AG08396 (cell line): Measurements from ENCODE around the gene PCDH12.

Experiments used
- DNase-seq: peaks from one replicate; pipeline ENCODE4 v3.0.0; 2012; ENCODE audit warnings: low spot score, mixed read lengths

PCDH12 gene

GRCh38 chr5:141966275-141966962, 8.4 kb upstream of the PCDH12 start:
- no peak for DNase-seq

- no peak for DNase-seq
Observed at GRCh38 chr5:141965071-141965470, 7.1 kb upstream of the PCDH12 start.

GRCh38 chr5:141963701-141964100, 5.7 kb upstream of the PCDH12 start:
- no peak for DNase-seq

GRCh38 chr5:141961466-141961865, 3.5 kb upstream of the PCDH12 start:
- DNase-seq, result no peak

- peak; percentile 87 for DNase-seq
Observed at GRCh38 chr5:141960449-141961323, 2.7 kb upstream of the PCDH12 start.

- no peak for DNase-seq
Observed at GRCh38 chr5:141960018-141960417, 2.0 kb upstream of the PCDH12 start.

- DNase-seq, result no peak
Observed at GRCh38 chr5:141958546-141959172, 657 bp upstream of the PCDH12 start.

- DNase-seq, result no peak
Observed at GRCh38 chr5:141957367-141957996, 520 bp downstream of the PCDH12 start.

GRCh38 chr5:141954194-141954593, 3.8 kb downstream of the PCDH12 start:
- no peak for DNase-seq

GRCh38 chr5:141952020-141952419, 6.0 kb downstream of the PCDH12 start:
- no peak for DNase-seq

GRCh38 chr5:141951332-141951781, 6.6 kb downstream of the PCDH12 start:
- no peak for DNase-seq

- DNase-seq, result no peak
Observed at GRCh38 chr5:141950207-141951005, 7.6 kb downstream of the PCDH12 start.

- DNase-seq, result no peak
Observed at GRCh38 chr5:141949511-141949910, 8.5 kb downstream of the PCDH12 start.

GRCh38 chr5:141948812-141949211, 9.2 kb downstream of the PCDH12 start:
- no peak for DNase-seq

GRCh38 chr5:141947316-141947715, 10.7 kb downstream of the PCDH12 start:
- no peak for DNase-seq

GRCh38 chr5:141945511-141946051, 12.4 kb downstream of the PCDH12 start:
- no peak for DNase-seq

GRCh38 chr5:141944076-141944475, 13.9 kb downstream of the PCDH12 start:
- DNase-seq, result no peak

GRCh38 chr5:141942185-141942857, 15.7 kb downstream of the PCDH12 start:
- DNase-seq, result no peak

GRCh38 chr5:141941779-141942178, 16.2 kb downstream of the PCDH12 start:
- DNase-seq, result no peak

GRCh38 chr5:141941307-141941706, 16.7 kb downstream of the PCDH12 start:
- DNase-seq, result peak; percentile 52
